Measurements from ENCODE around the gene SLC25A30. TPM values are rescaled to one million over a fixed set of nuclear protein-coding genes. Genes with fewer than 3 reads are reported as not detected.
A peak's percentile ranks its signal among the peaks of the same experiment; 100 is the strongest.

SLC25A30 gene
- total and polyA plus RNA-seq, 9 of the 15 experiments (the other 6 are each of a cell fraction or from before 2014, with no cell fraction given): 1.1 to 11.1 (median 5.6) TPM

GRCh38 chr13:45364876-45365557 lies 53.2 kb downstream of the SLC25A30 start:
- in situ Hi-C loops (cut with MboI): loop anchor here (25.0 kb wide), 1 partner anchor 347 kb away; the partner anchor contains the start of gene CBY2
- CTCF ChIA-PET (ENCODE audit: low intra/inter-chr PET ratio): no interaction called here

More at GRCh38 chr13:45364876-45365557, 53.2 kb downstream of the SLC25A30 start:
- intact Hi-C loops (cut with micrococcal nuclease): no loop called here
- H3K36me3 ChIP-seq (ENCODE audit: control insufficient read depth, insufficient read depth, low read length): no peaks in the 10 kb centered on the region; the same call in 2 of the 3 replicates
- no TSS peak for BruUV-seq (replicated peaks)
- no peaks in the 10 kb centered on the region for H4K20me1 ChIP-seq (replicated peaks; ENCODE audit: control insufficient read depth, insufficient read depth, low read length)
- H3K27me3 ChIP-seq (ENCODE audit: control insufficient read depth in 2 of 2, insufficient read depth in 2 of 2, low read length in 2 of 2): no peaks in the 10 kb centered on the region
- H3K4me3 ChIP-seq: no peak overlapping the region
- H3K4me1 ChIP-seq (replicated peaks in 1 of 2; ENCODE audit: control insufficient read depth in 2 of 2, insufficient read depth in 2 of 2, low read length in 2 of 2): peaks cover 0 to 21% of the 10 kb centered on the region in 2 experiments; a peak in 3 of 5 replicates
- POLR2A ChIA-PET: no interaction called here
- ATAC-seq: no peak
- FAIRE-seq: no peak
- DNase-seq (ENCODE audit: extremely low read depth in 1 of 4, low spot score in 3 of 4): no peak
- H3K4me2 ChIP-seq (ENCODE audit: insufficient read depth, low read length): no peak overlapping the region
- no peak overlapping the region for H2AFZ ChIP-seq (ENCODE audit: low read depth, low read length)
- no peak overlapping the region; the same call in 2 of the 3 replicates for H3K27ac ChIP-seq (ENCODE audit: extremely low read depth, low read depth, low read length)
- TF ChIP-seq CCNT2 (IDR thresholded peaks at IDR 0.05; ENCODE audit: borderline replicate concordance, extremely low read depth, insufficient read length, low read depth, low read length) (no peak), ETS1 (conservative IDR thresholded peaks at IDR 0.05; ENCODE audit: control insufficient read depth, low read depth, low read length) (no peak), CBFA2T3 (IDR thresholded peaks at IDR 0.05) (peak; percentile 34; the same call in 1 of the 2 replicates), ZNF408 (CRISPR knock-in tag; IDR thresholded peaks at IDR 0.05; ENCODE audit: low read depth) (no peak)
- H3K9me3 ChIP-seq (replicated peaks; ENCODE audit: control insufficient read depth, insufficient read depth, low read depth, low read length): no peaks in the 10 kb centered on the region
- H3K9me1 ChIP-seq (ENCODE audit: control insufficient read depth, insufficient read depth, low read length): no peaks in the 10 kb centered on the region
- WGBS (ENCODE audit: insufficient coverage, low coverage, missing lambda C conversion rate): 58% methylated on average over 5 of the region's 10 CpGs
- H3K9ac ChIP-seq (ENCODE audit: insufficient read depth in 1 of 2, low read depth in 2 of 2, low read length in 2 of 2): no peak overlapping the region; a peak in 1 of 4 replicates
- no peaks in the 10 kb centered on the region for H3K79me2 ChIP-seq (ENCODE audit: control insufficient read depth, insufficient read depth, low read length)

Data from K562 (cell line).